Measurements from ENCODE around the gene GCA. TPM values are rescaled to one million over a fixed set of nuclear protein-coding genes. Genes with fewer than 3 reads are reported as not detected.

Gene GCA
- total and polyA plus RNA-seq, 2 of the 13 experiments (the other 11 are each of a cell fraction or from before 2014, with no cell fraction given): 42.0 to 48.3 TPM

DNA sequence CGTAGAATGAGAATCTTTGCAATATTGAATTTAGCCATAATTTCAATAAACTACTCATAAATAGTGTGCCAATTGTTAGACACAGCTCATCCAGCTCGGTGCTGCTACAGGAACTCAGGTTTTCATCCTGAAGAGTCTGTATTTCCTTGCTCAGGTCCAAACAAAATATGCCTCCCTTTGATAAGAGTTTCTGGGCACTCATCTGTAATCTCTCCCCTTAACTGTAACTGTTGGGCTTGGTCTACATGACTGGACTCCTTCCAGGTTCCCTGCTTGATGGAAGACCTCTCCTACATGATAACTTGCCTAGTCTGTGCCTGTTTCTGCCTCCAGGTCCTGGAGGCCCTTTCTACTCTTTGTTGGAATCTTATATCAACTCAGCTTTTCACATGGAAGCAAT lies 57.9 kb downstream of the GCA start:
- WGBS (ENCODE audit: low lambda C conversion rate): 0% methylated on average over 2 of the region's 2 CpGs

DNA sequence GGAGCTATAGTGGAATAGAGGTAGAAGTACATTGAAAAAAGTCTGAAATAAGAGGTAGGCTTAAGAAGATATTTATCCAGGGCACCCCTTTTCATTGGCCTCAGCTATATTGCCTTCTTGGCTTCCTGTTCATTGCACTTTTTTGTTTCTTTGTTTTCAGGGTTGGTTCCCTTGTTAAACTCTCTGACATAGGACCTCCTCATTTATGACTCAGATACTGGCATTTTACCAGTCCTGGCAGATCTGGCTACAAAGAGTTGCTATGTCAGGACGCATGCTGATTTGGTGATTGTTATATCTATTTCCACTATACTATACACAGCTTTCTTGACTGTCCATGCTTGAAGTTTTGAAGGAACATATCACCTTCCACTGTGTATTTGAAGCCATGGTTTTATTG lies 60.0 kb downstream of the GCA start:
- no peaks in the 10 kb centered on the region for H3K4me1 ChIP-seq (ENCODE audit: insufficient read depth, low read length)
- WGBS (ENCODE audit: low lambda C conversion rate): 25% methylated on average over 1 of the region's 1 CpG
- H3K36me3 ChIP-seq (replicated peaks in 1 of 2; ENCODE audit: control insufficient read depth in 1 of 2, insufficient read depth in 2 of 2, low read length in 2 of 2): no peaks in the 10 kb centered on the region
- no peak overlapping the region for H3K9ac ChIP-seq (ENCODE audit: insufficient read depth, low read depth, low read length)
- H3K4me2 ChIP-seq (ENCODE audit: low read depth, low read length): no peak overlapping the region
- POLR2A ChIA-PET: no interaction called here
- CTCF ChIA-PET (ENCODE audit: low intra/inter-chr PET ratio, low total read pairs): no interaction called here
- ATAC-seq (no peak), DNase-seq (ENCODE audit: low spot score) (no peak), FAIRE-seq (no peak)
- H3K79me2 ChIP-seq (ENCODE audit: insufficient read depth, low read length): no peaks in the 10 kb centered on the region
- in situ Hi-C loops (cut with HindIII; ENCODE audit: extremely low pct_ligation_motif_present, low pct_unique_long_range_greater_than_20kb) (no loop called here), intact Hi-C loops (cut with micrococcal nuclease; ENCODE audit: unreplicated experiment) (no loop called here)
- no TSS peak for BruUV-seq (replicated peaks)
- no peaks in the 10 kb centered on the region for H4K20me1 ChIP-seq (ENCODE audit: insufficient read depth, low read length)
- no peak overlapping the region for H3K27ac ChIP-seq (ENCODE audit: extremely low read length, insufficient read depth, low read length)
- H3K27me3 ChIP-seq (ENCODE audit: control insufficient read depth in 1 of 2, insufficient read depth in 2 of 2, low read length in 2 of 2): no peaks in the 10 kb centered on the region; a peak in 1 of 5 replicates
- no peak overlapping the region for H3K4me3 ChIP-seq (replicated peaks in 1 of 3; ENCODE audit: insufficient read depth in 1 of 3, low read depth in 2 of 3, low read length in 3 of 3)
- H3K9me3 ChIP-seq (ENCODE audit: low read length): no peaks in the 10 kb centered on the region
- H2AFZ ChIP-seq (ENCODE audit: low read length): no peak overlapping the region
- no peak for TF ChIP-seq ZNF850 (CRISPR knock-in tag; conservative IDR thresholded peaks at IDR 0.05)
- TF ChIP-seq ZNF256 (CRISPR knock-in tag; conservative IDR thresholded peaks at IDR 0.05): no peak
- TF ChIP-seq, protein P1, sequence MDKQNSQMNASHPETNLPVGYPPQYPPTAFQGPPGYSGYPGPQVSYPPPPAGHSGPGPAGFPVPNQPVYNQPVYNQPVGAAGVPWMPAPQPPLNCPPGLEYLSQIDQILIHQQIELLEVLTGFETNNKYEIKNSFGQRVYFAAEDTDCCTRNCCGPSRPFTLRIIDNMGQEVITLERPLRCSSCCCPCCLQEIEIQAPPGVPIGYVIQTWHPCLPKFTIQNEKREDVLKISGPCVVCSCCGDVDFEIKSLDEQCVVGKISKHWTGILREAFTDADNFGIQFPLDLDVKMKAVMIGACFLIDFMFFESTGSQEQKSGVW (CRISPR knock-in tag; IDR thresholded peaks at IDR 0.05; ENCODE audit: borderline replicate concordance): no peak
- TF ChIP-seq, protein P2, sequence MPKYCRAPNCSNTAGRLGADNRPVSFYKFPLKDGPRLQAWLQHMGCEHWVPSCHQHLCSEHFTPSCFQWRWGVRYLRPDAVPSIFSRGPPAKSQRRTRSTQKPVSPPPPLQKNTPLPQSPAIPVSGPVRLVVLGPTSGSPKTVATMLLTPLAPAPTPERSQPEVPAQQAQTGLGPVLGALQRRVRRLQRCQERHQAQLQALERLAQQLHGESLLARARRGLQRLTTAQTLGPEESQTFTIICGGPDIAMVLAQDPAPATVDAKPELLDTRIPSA (CRISPR knock-in tag; IDR thresholded peaks at IDR 0.05; ENCODE audit: borderline replicate concordance): no peak
- no peak for TF ChIP-seq SETDB1 (CRISPR knock-in tag; IDR thresholded peaks at IDR 0.05; ENCODE audit: borderline replicate concordance)
- TF ChIP-seq, protein P3, sequence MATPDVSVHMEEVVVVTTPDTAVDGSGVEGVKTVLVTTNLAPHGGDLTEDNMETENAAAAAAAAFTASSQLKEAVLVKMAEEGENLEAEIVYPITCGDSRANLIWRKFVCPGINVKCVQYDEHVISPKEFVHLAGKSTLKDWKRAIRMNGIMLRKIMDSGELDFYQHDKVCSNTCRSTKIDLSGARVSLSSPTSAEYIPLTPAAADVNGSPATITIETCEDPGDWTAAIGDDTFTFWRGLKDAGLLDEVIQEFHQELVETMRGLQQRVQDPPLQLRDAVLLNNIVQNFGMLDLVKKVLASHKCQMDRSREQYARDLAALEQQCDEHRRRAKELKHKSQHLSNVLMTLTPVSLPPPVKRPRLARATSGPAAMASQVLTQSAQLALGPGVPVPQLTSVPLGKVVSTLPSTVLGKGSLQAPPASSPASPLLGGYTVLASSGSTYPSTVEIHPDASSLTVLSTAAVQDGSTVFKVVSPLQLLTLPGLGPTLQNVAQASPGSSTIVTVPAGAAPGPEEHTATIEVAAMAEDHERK (CRISPR knock-in tag; IDR thresholded peaks at IDR 0.05; ENCODE audit: low read depth): no peak
- no peak for TF ChIP-seq ZNF350 (CRISPR knock-in tag; IDR thresholded peaks at IDR 0.05; ENCODE audit: borderline replicate concordance, low read depth)
- no peak for TF ChIP-seq THYN1 (CRISPR knock-in tag; IDR thresholded peaks at IDR 0.05; ENCODE audit: borderline replicate concordance, low read depth)
- TF ChIP-seq KMT2B (CRISPR knock-in tag; IDR thresholded peaks at IDR 0.05): no peak
- no peak for TF ChIP-seq PLRG1 (conservative IDR thresholded peaks at IDR 0.05)

More for the DNA sequence above, 57.9 kb downstream of the GCA start:
- Histone ChIP-seq H3K27ac (ENCODE audit: extremely low read length, insufficient read depth, low read length) (no peak overlapping the region), H3K9ac (ENCODE audit: insufficient read depth, low read depth, low read length) (no peak overlapping the region), H3K4me1 (ENCODE audit: insufficient read depth, low read length) (no peaks in the 10 kb centered on the region), H3K4me2 (ENCODE audit: low read depth, low read length) (no peak overlapping the region), H3K27me3 (ENCODE audit: control insufficient read depth in 1 of 2, insufficient read depth in 2 of 2, low read length in 2 of 2) (no peaks in the 10 kb centered on the region; a peak in 1 of 5 replicates), H3K9me3 (ENCODE audit: low read length) (no peaks in the 10 kb centered on the region), H3K36me3 (replicated peaks in 1 of 2; ENCODE audit: control insufficient read depth in 1 of 2, insufficient read depth in 2 of 2, low read length in 2 of 2) (no peaks in the 10 kb centered on the region), H3K4me3 (replicated peaks in 1 of 3; ENCODE audit: insufficient read depth in 1 of 3, low read depth in 2 of 3, low read length in 3 of 3) (no peak overlapping the region), H3K79me2 (ENCODE audit: insufficient read depth, low read length) (no peaks in the 10 kb centered on the region), H4K20me1 (ENCODE audit: insufficient read depth, low read length) (no peaks in the 10 kb centered on the region), H2AFZ (ENCODE audit: low read length) (no peak overlapping the region)
- TF ChIP-seq ARNT2 (CRISPR knock-in tag; IDR thresholded peaks at IDR 0.05; ENCODE audit: low read depth): no peak
- TF ChIP-seq, protein P4, sequence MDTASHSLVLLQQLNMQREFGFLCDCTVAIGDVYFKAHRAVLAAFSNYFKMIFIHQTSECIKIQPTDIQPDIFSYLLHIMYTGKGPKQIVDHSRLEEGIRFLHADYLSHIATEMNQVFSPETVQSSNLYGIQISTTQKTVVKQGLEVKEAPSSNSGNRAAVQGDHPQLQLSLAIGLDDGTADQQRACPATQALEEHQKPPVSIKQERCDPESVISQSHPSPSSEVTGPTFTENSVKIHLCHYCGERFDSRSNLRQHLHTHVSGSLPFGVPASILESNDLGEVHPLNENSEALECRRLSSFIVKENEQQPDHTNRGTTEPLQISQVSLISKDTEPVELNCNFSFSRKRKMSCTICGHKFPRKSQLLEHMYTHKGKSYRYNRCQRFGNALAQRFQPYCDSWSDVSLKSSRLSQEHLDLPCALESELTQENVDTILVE (CRISPR knock-in tag; IDR thresholded peaks at IDR 0.05): no peak
- TF ChIP-seq, protein P5, sequence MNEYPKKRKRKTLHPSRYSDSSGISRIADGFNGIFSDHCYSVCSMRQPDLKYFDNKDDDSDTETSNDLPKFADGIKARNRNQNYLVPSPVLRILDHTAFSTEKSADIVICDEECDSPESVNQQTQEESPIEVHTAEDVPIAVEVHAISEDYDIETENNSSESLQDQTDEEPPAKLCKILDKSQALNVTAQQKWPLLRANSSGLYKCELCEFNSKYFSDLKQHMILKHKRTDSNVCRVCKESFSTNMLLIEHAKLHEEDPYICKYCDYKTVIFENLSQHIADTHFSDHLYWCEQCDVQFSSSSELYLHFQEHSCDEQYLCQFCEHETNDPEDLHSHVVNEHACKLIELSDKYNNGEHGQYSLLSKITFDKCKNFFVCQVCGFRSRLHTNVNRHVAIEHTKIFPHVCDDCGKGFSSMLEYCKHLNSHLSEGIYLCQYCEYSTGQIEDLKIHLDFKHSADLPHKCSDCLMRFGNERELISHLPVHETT (CRISPR knock-in tag; conservative IDR thresholded peaks at IDR 0.05): no peak
- intact Hi-C loops (cut with micrococcal nuclease; ENCODE audit: unreplicated experiment): no loop called here
- DNase-seq (ENCODE audit: low spot score) (no peak), ATAC-seq (no peak), FAIRE-seq (no peak)
- ChIA-PET CTCF (ENCODE audit: low intra/inter-chr PET ratio, low total read pairs) (no interaction called here), POLR2A (no interaction called here)
- in situ Hi-C loops (cut with HindIII; ENCODE audit: extremely low pct_ligation_motif_present, low pct_unique_long_range_greater_than_20kb): no loop called here
- BruUV-seq (replicated peaks): no TSS peak
